SW 1271 (cell line): Measurements from ENCODE around the gene NR6A1.

Experiments used
- DNase-seq, 2 experiments: peaks; one replicate each; lab custom pipeline; 2025; lab: John Stamatoyannopoulos, UW

Gene NR6A1

GRCh38 chr9:124502711-124503702, 268.1 kb downstream of the NR6A1 start:
- DNase-seq, result no peak

- no peak for DNase-seq
Observed at GRCh38 chr9:124501771-124502320, 269.3 kb downstream of the NR6A1 start.

GRCh38 chr9:124500796-124501611, 270.1 kb downstream of the NR6A1 start:
- no peak for DNase-seq

- no peak for DNase-seq
Observed at GRCh38 chr9:124500028-124500795, 270.9 kb downstream of the NR6A1 start.

GRCh38 chr9:124499216-124499615, 271.9 kb downstream of the NR6A1 start:
- no peak for DNase-seq

GRCh38 chr9:124498499-124499146, 272.5 kb downstream of the NR6A1 start:
- DNase-seq, result no peak

GRCh38 chr9:124498040-124498439, 273.1 kb downstream of the NR6A1 start:
- no peak for DNase-seq

GRCh38 chr9:124497441-124497840, 273.7 kb downstream of the NR6A1 start:
- DNase-seq, result no peak

- no peak for DNase-seq
Observed at GRCh38 chr9:124496463-124496862, 274.6 kb downstream of the NR6A1 start.

- DNase-seq, result no peak
Observed at GRCh38 chr9:124496075-124496449, 275.0 kb downstream of the NR6A1 start.

GRCh38 chr9:124495126-124496074, 275.7 kb downstream of the NR6A1 start:
- no peak for DNase-seq

- no peak for DNase-seq
Observed at GRCh38 chr9:124493794-124494479, 277.2 kb downstream of the NR6A1 start.

GRCh38 chr9:124493218-124493617, 277.9 kb downstream of the NR6A1 start:
- no peak for DNase-seq

- DNase-seq, result no peak
Observed at GRCh38 chr9:124492818-124493217, 278.3 kb downstream of the NR6A1 start.

- no peak for DNase-seq
Observed at GRCh38 chr9:124491049-124491975, 279.8 kb downstream of the NR6A1 start.

- DNase-seq, result no peak
Observed at GRCh38 chr9:124490004-124490403, 281.1 kb downstream of the NR6A1 start.

GRCh38 chr9:124489222-124489621, 281.9 kb downstream of the NR6A1 start:
- no peak for DNase-seq

- no peak for DNase-seq
Observed at GRCh38 chr9:124488641-124489210, 282.4 kb downstream of the NR6A1 start.
